Measurements from ENCODE around the gene VDAC1. TPM values are rescaled to one million over a fixed set of nuclear protein-coding genes. Genes with fewer than 3 reads are reported as not detected.
A peak's percentile ranks its signal among the peaks of the same experiment; 100 is the strongest.

VDAC1 gene
- total and polyA plus RNA-seq, 2 experiments from 2014 or later: 216 to 282 TPM

- Histone ChIP-seq H4K20me1 (ENCODE audit: insufficient read depth, poor library complexity, severe bottlenecking) (peaks cover 100% of the 10 kb centered on the region), H3K27me3 (no peaks in the 10 kb centered on the region), H3K36me3 (replicated peaks; ENCODE audit: insufficient read depth, low read depth) (no peaks in the 10 kb centered on the region), H3K9me2 (replicated peaks; ENCODE audit: insufficient read depth) (no peaks in the 10 kb centered on the region), H3K27ac (peak overlapping the region; percentile 79), H3K4me2 (peak overlapping the region; percentile 64), H3K4me1 (ENCODE audit: insufficient read depth) (peaks cover 60% of the 10 kb centered on the region), H3K79me2 (peaks cover 100% of the 10 kb centered on the region), H3K9me3 (ENCODE audit: low read depth) (no peaks in the 10 kb centered on the region), H2AFZ (no peak overlapping the region), H3K4me3 (no peak overlapping the region)
- no peak for DNase-seq (ENCODE audit: low spot score)
- TF ChIP-seq CTCF (IDR thresholded peaks at IDR 0.05; ENCODE audit: poor library complexity): peak; percentile 44
- no peak for TF ChIP-seq EZH2 (IDR thresholded peaks at IDR 0.05; ENCODE audit: borderline replicate concordance)
- no peak for TF ChIP-seq EZH2phosphoT487 (IDR thresholded peaks at IDR 0.05; ENCODE audit: low read depth, severe bottlenecking, unreplicated experiment)
- WGBS (ENCODE audit: low lambda C conversion rate, missing lambda C conversion rate): 88% methylated on average over 3 of the region's 3 CpGs
Observed at GRCh38 chr5:133996683-133997252, 8.0 kb downstream of the VDAC1 start.

GRCh38 chr5:133995883-133996563 is 8.8 kb downstream of the VDAC1 start:
- Histone ChIP-seq H3K4me2 (peak overlapping the region; percentile 64), H3K4me1 (ENCODE audit: insufficient read depth) (peaks cover 55% of the 10 kb centered on the region), H4K20me1 (ENCODE audit: insufficient read depth, poor library complexity, severe bottlenecking) (peaks cover 97% of the 10 kb centered on the region), H3K79me2 (peaks cover 100% of the 10 kb centered on the region), H3K9me3 (ENCODE audit: low read depth) (no peaks in the 10 kb centered on the region), H3K4me3 (no peak overlapping the region), H3K9me2 (replicated peaks; ENCODE audit: insufficient read depth) (no peaks in the 10 kb centered on the region), H3K27ac (peak overlapping the region; percentile 79), H3K27me3 (no peaks in the 10 kb centered on the region), H2AFZ (no peak overlapping the region), H3K36me3 (replicated peaks; ENCODE audit: insufficient read depth, low read depth) (no peaks in the 10 kb centered on the region)
- 81% methylated on average over 7 of the region's 7 CpGs for WGBS (ENCODE audit: low lambda C conversion rate, missing lambda C conversion rate)
- DNase-seq (ENCODE audit: low spot score): no peak
- TF ChIP-seq EZH2phosphoT487 (IDR thresholded peaks at IDR 0.05; ENCODE audit: low read depth, severe bottlenecking, unreplicated experiment) (no peak), CTCF (IDR thresholded peaks at IDR 0.05; ENCODE audit: poor library complexity) (no peak), EZH2 (IDR thresholded peaks at IDR 0.05; ENCODE audit: borderline replicate concordance) (no peak)

- WGBS (ENCODE audit: low lambda C conversion rate, missing lambda C conversion rate): 68% methylated on average over 8 of the region's 8 CpGs
- Histone ChIP-seq H3K27ac (peak overlapping the region; percentile 79), H3K9me3 (ENCODE audit: low read depth) (no peaks in the 10 kb centered on the region), H3K9me2 (replicated peaks; ENCODE audit: insufficient read depth) (no peaks in the 10 kb centered on the region), H3K4me3 (no peak overlapping the region), H2AFZ (no peak overlapping the region), H4K20me1 (ENCODE audit: insufficient read depth, poor library complexity, severe bottlenecking) (peaks cover 94% of the 10 kb centered on the region), H3K4me2 (peak overlapping the region; percentile 64), H3K27me3 (no peaks in the 10 kb centered on the region), H3K79me2 (peaks cover 100% of the 10 kb centered on the region), H3K36me3 (replicated peaks; ENCODE audit: insufficient read depth, low read depth) (no peaks in the 10 kb centered on the region), H3K4me1 (ENCODE audit: insufficient read depth) (peaks cover 48% of the 10 kb centered on the region)
- DNase-seq (ENCODE audit: low spot score): peak; percentile 53
- TF ChIP-seq CTCF (IDR thresholded peaks at IDR 0.05; ENCODE audit: poor library complexity) (no peak), EZH2phosphoT487 (IDR thresholded peaks at IDR 0.05; ENCODE audit: low read depth, severe bottlenecking, unreplicated experiment) (no peak), EZH2 (IDR thresholded peaks at IDR 0.05; ENCODE audit: borderline replicate concordance) (no peak)
Observed at GRCh38 chr5:133995341-133995740, 9.4 kb downstream of the VDAC1 start.
